ENCODE data around the gene USP6. TPM values are rescaled to one million over a fixed set of nuclear protein-coding genes. Genes with fewer than 3 reads are reported as not detected.

Gene USP6
- total RNA-seq, 2 donors from 2014 or later, result not detected

- ATAC-seq (no peak), DNase-seq (no peak)
- H3K4me3 ChIP-seq, result no peak overlapping the region
- WGBS, 2 donors, result 86 to 94% methylated on average over 8 of the region's 8 CpGs
- no peaks in the 10 kb centered on the region for H3K9me3 ChIP-seq
- no peak overlapping the region for H3K27ac ChIP-seq
- intact Hi-C loops (cut with DNase I), result no loop called here
- no peaks in the 10 kb centered on the region for H3K27me3 ChIP-seq
- TF ChIP-seq POLR2A (IDR thresholded peaks at IDR 0.05), result no peak
- no peak for TF ChIP-seq CTCF (IDR thresholded peaks at IDR 0.05)
- no peaks in the 10 kb centered on the region for H3K36me3 ChIP-seq (replicated peaks in 1 of 2; ENCODE audit: insufficient read depth in 1 of 2, low read depth in 2 of 2)
- H3K4me1 ChIP-seq, result no peaks in the 10 kb centered on the region
Observed at GRCh38 chr17:5201011-5201410, 85.2 kb downstream of the USP6 start.

GRCh38 chr17:5203178-5203907 is 87.5 kb downstream of the USP6 start:
- no peaks in the 10 kb centered on the region for H3K4me1 ChIP-seq
- no peaks in the 10 kb centered on the region for H3K36me3 ChIP-seq (replicated peaks in 1 of 2; ENCODE audit: insufficient read depth in 1 of 2, low read depth in 2 of 2)
- no peak for TF ChIP-seq POLR2A (IDR thresholded peaks at IDR 0.05)
- TF ChIP-seq CTCF (IDR thresholded peaks at IDR 0.05), result no peak
- no peak overlapping the region for H3K4me3 ChIP-seq
- intact Hi-C loops (cut with DNase I), result no loop called here
- H3K9me3 ChIP-seq, result no peaks in the 10 kb centered on the region
- H3K27ac ChIP-seq, result no peak overlapping the region
- 93 to 96% methylated on average over 11 to 14 of the region's 14 CpGs for WGBS, 2 donors
- H3K27me3 ChIP-seq, result no peaks in the 10 kb centered on the region
- DNase-seq (no peak), ATAC-seq (no peak)

DNA sequence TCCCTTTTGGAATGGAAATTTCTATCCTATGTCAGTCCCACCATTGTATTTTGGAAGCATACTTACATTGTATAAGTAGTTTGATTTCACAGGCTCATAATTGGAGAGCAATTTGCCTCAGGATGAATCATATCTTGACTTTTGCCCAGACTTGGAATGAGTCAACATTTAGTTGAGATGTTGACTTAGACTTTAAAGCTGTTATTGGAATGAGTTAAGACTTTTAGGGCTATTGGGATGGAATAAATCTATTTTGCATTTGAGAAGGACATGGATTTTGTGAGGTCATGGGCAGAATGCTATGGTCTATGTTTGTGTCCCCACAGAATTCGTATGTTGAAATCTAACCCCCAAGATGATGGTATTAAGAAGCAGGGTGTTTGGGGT is 88.1 kb downstream of the USP6 start:
- TF ChIP-seq POLR2A (IDR thresholded peaks at IDR 0.05) (no peak), CTCF (IDR thresholded peaks at IDR 0.05) (no peak)
- no peak for DNase-seq
- 100% methylated on average over 1 of the region's 1 CpG for WGBS, 2 donors
- no peaks in the 10 kb centered on the region for H3K9me3 ChIP-seq
- H3K27me3 ChIP-seq, result no peaks in the 10 kb centered on the region
- no peak overlapping the region for H3K27ac ChIP-seq
- intact Hi-C loops (cut with DNase I), result no loop called here
- H3K4me3 ChIP-seq, result no peak overlapping the region
- no peaks in the 10 kb centered on the region for H3K4me1 ChIP-seq
- no peaks in the 10 kb centered on the region for H3K36me3 ChIP-seq (replicated peaks in 1 of 2; ENCODE audit: insufficient read depth in 1 of 2, low read depth in 2 of 2)
- no peak for ATAC-seq

GRCh38 chr17:5209396-5209795 is 93.6 kb downstream of the USP6 start:
- ATAC-seq, result no peak
- intact Hi-C loops (cut with DNase I), result no loop called here

More at GRCh38 chr17:5209396-5209795, 93.6 kb downstream of the USP6 start:
- Histone ChIP-seq H3K27ac (no peak overlapping the region), H3K4me3 (no peak overlapping the region), H3K9me3 (no peaks in the 10 kb centered on the region), H3K4me1 (no peaks in the 10 kb centered on the region), H3K36me3 (replicated peaks in 1 of 2; ENCODE audit: insufficient read depth in 1 of 2, low read depth in 2 of 2) (no peaks in the 10 kb centered on the region), H3K27me3 (no peaks in the 10 kb centered on the region)
- TF ChIP-seq POLR2A (IDR thresholded peaks at IDR 0.05) (no peak), CTCF (IDR thresholded peaks at IDR 0.05) (no peak)
- 90 to 94% methylated on average over 2 to 3 of the region's 3 CpGs for WGBS, 2 donors
- no peak for DNase-seq

Measured in body of pancreas (tissue), 4 donors.